Stimulated activated naive CD8-positive, alpha-beta T cell treated with anti-CD3 and anti-CD28 coated beads, Interleukin-15, Interleukin-2, amounts not matched to agents 100 ng/mL and 50 ng/mL, for 24 hours (primary cell): ENCODE results near the gene TEX29.
A peak's percentile ranks its signal among the peaks of the same experiment; 100 is the strongest.

Source experiments
- H3K27ac Mint-ChIP-seq: one replicate; pipeline ENCODE4 v1.8.0; 2021; ENCODE audit warnings: mild to moderate bottlenecking, mixed read lengths
- H3K27me3 Mint-ChIP-seq: one replicate; pipeline ENCODE4 v1.8.0; 2021; ENCODE audit warnings: mixed read lengths
- H3K36me3 Mint-ChIP-seq: one replicate; pipeline ENCODE4 v1.8.0; 2021; ENCODE audit warnings: low read depth, mixed read lengths
- H3K4me1 Mint-ChIP-seq: one replicate; pipeline ENCODE4 v1.8.0; 2021; ENCODE audit warnings: low read depth, mixed read lengths
- H3K4me3 Mint-ChIP-seq: one replicate; pipeline ENCODE4 v1.8.0; 2021; ENCODE audit warnings: mild to moderate bottlenecking, mixed read lengths
- H3K9me3 Mint-ChIP-seq: one replicate; pipeline ENCODE4 v1.8.0; 2021; ENCODE audit warnings: mixed read lengths

TEX29 gene

DNA sequence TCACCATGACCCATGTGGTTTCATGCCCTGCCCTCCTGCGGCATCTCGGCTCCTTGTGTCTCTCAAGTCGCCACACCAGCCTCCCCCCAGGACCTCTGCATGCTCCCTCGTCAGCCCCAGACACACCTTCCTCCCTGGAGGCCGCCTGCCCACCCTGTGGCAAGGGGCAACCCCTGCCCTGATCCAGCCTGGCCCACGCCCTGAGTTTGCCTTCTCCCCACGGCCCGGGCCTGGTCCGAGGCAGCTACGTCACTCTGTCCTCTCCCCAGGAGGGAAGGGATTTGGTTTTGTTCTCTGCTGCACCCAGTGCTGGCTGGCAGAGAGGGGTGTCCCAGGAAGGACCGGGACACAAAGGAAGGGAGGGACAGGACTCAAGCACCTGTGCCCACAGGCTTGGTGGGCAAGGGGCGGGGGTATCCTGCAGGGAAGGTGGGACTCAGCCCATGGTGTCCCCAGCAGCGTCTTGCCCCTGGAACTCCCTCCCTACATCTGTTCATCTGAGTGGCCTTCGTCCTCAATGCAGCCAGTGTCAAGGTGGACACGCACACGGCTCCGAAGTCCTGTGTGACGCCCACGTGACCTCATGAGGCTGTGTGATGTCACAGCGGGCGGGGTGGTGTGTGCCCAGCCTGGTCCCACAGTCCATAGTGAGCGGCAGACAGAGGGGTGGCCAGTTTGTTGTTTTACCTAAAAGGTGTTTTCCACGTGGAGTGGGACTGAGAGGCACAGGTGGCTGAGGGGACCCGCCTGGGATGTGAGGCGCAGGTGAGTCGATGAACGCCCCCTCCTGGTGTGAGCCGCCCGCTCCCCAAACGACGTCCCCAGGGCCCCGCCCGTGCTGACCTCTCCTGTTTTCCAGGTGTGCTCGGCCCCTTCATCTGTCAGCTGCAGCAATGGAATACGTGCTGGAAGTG lies at the start of gene TEX29:
Gene TEX29, plus strand, starts transcription at position 645 of the 914 bp plus-strand sequence. Its CDS starts 249 bp downstream, at position 894.
- Mint-ChIP-seq H3K27ac (no peak within 1 kb of the TSS), H3K9me3 (no peaks in the 10 kb centered on the region), H3K4me3 (no peak within 1 kb of the TSS), H3K4me1 (no peaks in the 10 kb centered on the region), H3K27me3 (no peaks in the 10 kb centered on the region), H3K36me3 (peaks cover 9% of the 10 kb centered on the region)

DNA sequence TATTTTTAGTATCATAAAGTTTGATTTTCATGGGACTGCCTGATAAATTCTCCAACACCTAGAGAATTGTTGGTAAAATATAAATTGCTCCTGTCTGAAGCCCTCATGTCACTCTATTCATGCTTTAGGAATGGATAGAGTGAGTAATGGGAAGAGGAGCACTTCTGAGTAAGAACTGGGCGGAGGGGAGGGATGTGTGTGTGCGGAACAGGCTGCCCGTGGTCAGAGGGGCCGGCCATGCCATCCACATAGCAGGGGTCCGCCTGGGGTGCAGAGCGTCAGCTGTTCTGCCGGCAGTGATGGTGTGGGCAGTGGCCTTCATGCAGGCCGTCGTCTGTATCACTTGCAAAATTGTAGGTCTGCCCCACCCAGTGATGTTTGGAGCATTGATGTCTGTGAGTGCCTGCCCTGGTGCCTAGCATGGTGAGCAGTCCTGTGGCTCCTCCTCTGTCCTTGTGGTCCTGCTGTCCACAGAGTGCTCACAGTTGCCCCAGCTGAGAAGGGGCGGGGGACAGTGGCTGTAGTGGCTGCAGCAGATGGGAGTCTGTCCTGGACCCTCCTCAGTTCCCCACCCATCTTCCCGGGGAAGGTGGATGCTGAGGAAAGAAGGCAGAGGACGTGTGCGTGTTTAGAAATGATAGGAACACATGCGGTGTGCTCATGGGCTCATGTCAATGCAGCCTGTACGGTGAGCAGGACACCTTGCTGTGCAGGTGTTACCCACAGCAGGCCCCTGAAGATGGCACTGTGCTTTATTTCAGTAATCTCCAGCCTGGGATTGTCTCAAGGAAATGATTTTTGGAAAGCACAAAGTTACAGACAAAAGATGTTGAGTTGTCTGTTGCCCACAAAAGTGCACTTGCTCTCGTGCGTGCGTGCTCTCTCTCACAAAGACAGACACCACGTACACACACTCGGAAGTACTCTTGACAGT lies 49.4 kb upstream of the TEX29 start:
- peaks cover 9% of the 10 kb centered on the region for H3K4me1 Mint-ChIP-seq
- H3K27ac Mint-ChIP-seq: no peak overlapping the region
- H3K27me3 Mint-ChIP-seq: no peaks in the 10 kb centered on the region
- no peaks in the 10 kb centered on the region for H3K9me3 Mint-ChIP-seq
- peaks cover 72% of the 10 kb centered on the region for H3K36me3 Mint-ChIP-seq
- H3K4me3 Mint-ChIP-seq: no peak overlapping the region

DNA sequence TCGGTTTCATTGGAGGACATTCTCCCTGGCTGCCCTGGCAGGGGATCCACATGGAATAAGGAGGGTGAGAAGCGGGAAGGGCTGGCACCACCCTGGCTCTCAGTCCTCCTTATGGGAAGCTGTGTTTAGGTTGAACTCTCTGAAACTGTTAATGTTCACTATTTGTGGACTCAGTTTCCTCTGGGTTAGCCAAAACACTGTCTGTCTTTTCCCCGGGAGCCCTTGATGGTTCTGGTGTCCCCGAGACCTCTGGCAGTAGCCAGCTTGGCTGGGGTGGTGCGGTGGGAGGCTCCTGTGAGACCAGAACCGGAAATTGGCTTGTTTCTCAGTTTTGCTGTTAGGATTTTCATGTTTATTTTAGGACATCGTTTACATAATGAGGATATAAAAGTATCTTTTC lies 48.3 kb upstream of the TEX29 start:
- no peak overlapping the region for H3K27ac Mint-ChIP-seq
- no peaks in the 10 kb centered on the region for H3K9me3 Mint-ChIP-seq
- no peaks in the 10 kb centered on the region for H3K27me3 Mint-ChIP-seq
- H3K4me3 Mint-ChIP-seq: no peak overlapping the region
- H3K36me3 Mint-ChIP-seq: peaks cover 77% of the 10 kb centered on the region
- H3K4me1 Mint-ChIP-seq: peaks cover 16% of the 10 kb centered on the region

- Mint-ChIP-seq H3K9me3 (no peaks in the 10 kb centered on the region), H3K36me3 (peaks cover 80% of the 10 kb centered on the region), H3K4me3 (no peak overlapping the region), H3K27ac (no peak overlapping the region), H3K4me1 (peaks cover 16% of the 10 kb centered on the region), H3K27me3 (no peaks in the 10 kb centered on the region)
Observed at GRCh38 chr13:111275382-111275781, 45.1 kb upstream of the TEX29 start.

- Mint-ChIP-seq H3K4me1 (peaks cover 16% of the 10 kb centered on the region), H3K9me3 (no peaks in the 10 kb centered on the region), H3K4me3 (no peak overlapping the region), H3K36me3 (peaks cover 80% of the 10 kb centered on the region), H3K27me3 (no peaks in the 10 kb centered on the region), H3K27ac (peak overlapping the region; percentile 43)
Observed at GRCh38 chr13:111275995-111276618, 44.3 kb upstream of the TEX29 start.

- Mint-ChIP-seq H3K36me3 (peaks cover 87% of the 10 kb centered on the region), H3K4me3 (no peak overlapping the region), H3K27me3 (no peaks in the 10 kb centered on the region), H3K9me3 (no peaks in the 10 kb centered on the region), H3K4me1 (peaks cover 16% of the 10 kb centered on the region), H3K27ac (no peak overlapping the region)
Observed at GRCh38 chr13:111278258-111278657, 42.2 kb upstream of the TEX29 start.

DNA sequence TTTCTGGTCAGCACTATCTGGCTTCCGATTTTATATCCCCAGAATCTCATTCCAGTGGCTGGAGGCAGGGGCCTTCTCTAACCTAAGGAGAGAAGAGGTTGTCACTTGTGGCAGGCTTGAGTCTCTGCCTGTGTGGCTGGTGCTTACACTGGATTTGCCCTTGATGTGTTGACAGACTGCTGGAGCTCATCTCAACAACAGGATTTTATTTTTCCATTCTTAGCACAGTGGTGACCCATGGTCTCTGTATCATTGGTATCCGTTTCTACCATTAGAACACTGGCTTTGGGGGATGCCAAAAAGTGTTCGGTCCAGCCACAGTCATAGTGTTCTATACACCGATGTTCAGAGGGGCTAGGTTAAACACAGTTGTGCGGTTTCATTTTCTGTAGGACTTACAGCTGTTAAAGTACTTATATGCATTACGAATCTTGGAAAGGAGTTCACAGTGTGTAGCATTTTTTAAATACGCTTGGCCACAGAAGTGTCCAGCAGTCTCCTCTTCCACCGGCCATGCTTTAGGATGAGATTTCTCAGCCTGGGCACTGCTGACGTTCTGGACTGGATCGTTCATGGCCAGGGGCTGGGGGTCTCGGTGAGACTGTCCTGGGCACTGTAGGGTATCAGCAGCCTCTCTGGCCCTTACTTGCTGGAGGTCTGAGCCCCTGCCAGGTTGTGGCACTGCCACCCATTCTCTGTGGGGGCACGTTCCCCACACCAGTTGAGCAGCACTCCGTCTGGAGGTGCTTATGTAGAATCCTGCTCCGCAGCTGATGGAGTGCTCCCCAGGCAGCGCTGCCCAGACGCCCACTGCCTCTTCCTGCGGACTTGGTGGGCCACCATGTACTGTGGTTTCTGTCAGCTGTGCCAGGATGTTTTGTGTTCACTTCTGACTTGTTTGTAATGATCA lies 41.4 kb upstream of the TEX29 start:
- Mint-ChIP-seq H3K9me3 (no peaks in the 10 kb centered on the region), H3K36me3 (peaks cover 86% of the 10 kb centered on the region), H3K27ac (no peak overlapping the region), H3K27me3 (no peaks in the 10 kb centered on the region), H3K4me3 (no peak overlapping the region), H3K4me1 (peaks cover 16% of the 10 kb centered on the region)

GRCh38 chr13:111280226-111280625 lies 40.2 kb upstream of the TEX29 start:
- Mint-ChIP-seq H3K4me1 (peaks cover 15% of the 10 kb centered on the region), H3K9me3 (no peaks in the 10 kb centered on the region), H3K27ac (no peak overlapping the region), H3K4me3 (no peak overlapping the region), H3K36me3 (peaks cover 87% of the 10 kb centered on the region), H3K27me3 (no peaks in the 10 kb centered on the region)

GRCh38 chr13:111280681-111281585 lies 39.5 kb upstream of the TEX29 start:
- peaks cover 86% of the 10 kb centered on the region for H3K36me3 Mint-ChIP-seq

DNA sequence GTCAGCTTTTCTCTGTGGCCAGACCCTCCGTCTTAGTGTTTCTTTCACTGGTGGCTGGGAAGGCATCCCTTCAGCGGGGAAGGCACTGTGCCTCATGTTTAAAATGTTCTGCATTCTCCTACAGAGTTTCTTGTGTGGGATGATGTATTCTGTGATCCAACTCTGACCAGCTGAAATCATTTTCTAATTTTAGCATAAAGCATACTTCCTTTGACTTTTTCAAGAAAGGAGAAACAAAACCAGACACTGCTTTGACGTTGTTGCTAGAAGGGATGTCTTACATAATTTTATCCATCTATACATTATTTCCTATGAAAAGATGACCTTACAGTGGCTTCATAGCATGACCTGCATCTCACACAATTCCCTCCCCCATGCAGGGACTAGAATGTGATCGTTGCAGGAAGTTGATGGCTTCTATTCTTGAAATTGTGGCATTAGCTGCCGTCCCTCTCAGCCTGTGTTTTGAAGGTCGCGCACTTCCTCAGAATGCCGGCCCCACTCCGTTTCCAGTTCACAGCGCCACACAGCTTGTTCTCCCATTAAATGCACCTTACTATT lies 38.6 kb upstream of the TEX29 start:
- Mint-ChIP-seq H3K4me3 (no peak overlapping the region), H3K27me3 (no peaks in the 10 kb centered on the region), H3K27ac (no peak overlapping the region), H3K36me3 (peaks cover 82% of the 10 kb centered on the region), H3K4me1 (no peaks in the 10 kb centered on the region), H3K9me3 (no peaks in the 10 kb centered on the region)

More at GRCh38 chr13:111280681-111281585, 39.5 kb upstream of the TEX29 start:
- Mint-ChIP-seq H3K9me3 (no peaks in the 10 kb centered on the region), H3K27ac (no peak overlapping the region), H3K27me3 (no peaks in the 10 kb centered on the region), H3K4me1 (peaks cover 8% of the 10 kb centered on the region), H3K4me3 (no peak overlapping the region)

GRCh38 chr13:111282425-111282824 lies 38.0 kb upstream of the TEX29 start:
- no peaks in the 10 kb centered on the region for H3K27me3 Mint-ChIP-seq

GRCh38 chr13:111282997-111283396 lies 37.4 kb upstream of the TEX29 start:
- H3K27ac Mint-ChIP-seq: no peak overlapping the region
- no peaks in the 10 kb centered on the region for H3K9me3 Mint-ChIP-seq
- H3K27me3 Mint-ChIP-seq: no peaks in the 10 kb centered on the region
- H3K4me1 Mint-ChIP-seq: no peaks in the 10 kb centered on the region
- no peak overlapping the region for H3K4me3 Mint-ChIP-seq
- H3K36me3 Mint-ChIP-seq: peaks cover 84% of the 10 kb centered on the region

More at GRCh38 chr13:111282425-111282824, 38.0 kb upstream of the TEX29 start:
- Mint-ChIP-seq H3K4me3 (no peak overlapping the region), H3K36me3 (peaks cover 83% of the 10 kb centered on the region), H3K9me3 (no peaks in the 10 kb centered on the region), H3K27ac (no peak overlapping the region), H3K4me1 (no peaks in the 10 kb centered on the region)

DNA sequence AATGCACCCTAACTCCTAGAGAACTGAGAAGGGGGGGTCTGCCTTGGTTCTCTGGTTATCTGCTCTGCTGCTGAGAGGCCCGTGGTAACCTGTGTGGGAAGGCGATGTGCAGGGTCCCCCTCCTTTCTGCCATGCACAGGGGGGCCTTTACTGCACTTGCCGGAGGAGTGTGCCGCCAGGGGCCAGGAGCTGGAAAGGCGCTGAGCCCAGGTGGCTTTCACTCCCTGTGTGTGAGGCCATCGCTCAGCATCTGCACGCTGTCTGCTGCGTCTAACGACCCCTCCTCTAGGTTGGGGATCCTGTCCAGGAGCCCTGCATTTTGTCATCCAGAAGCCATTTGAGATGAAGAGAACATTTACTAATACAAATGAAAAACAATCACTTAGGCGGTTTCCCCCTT lies 37.0 kb upstream of the TEX29 start:
- H3K9me3 Mint-ChIP-seq: no peaks in the 10 kb centered on the region
- no peak overlapping the region for H3K27ac Mint-ChIP-seq
- H3K4me1 Mint-ChIP-seq: no peaks in the 10 kb centered on the region
- H3K27me3 Mint-ChIP-seq: no peaks in the 10 kb centered on the region
- no peak overlapping the region for H3K4me3 Mint-ChIP-seq
- peaks cover 84% of the 10 kb centered on the region for H3K36me3 Mint-ChIP-seq
